Thoracic aorta (tissue), 2 donors: ENCODE measurements around the gene TSPAN5. TPM values are rescaled to one million over a fixed set of nuclear protein-coding genes. Genes with fewer than 3 reads are reported as not detected.

Experiments
- ATAC-seq: fragments of 150-250 bp; one replicate; pipeline ENCODE4 v1.8.0; 2017; ENCODE audit warnings: low read depth; ENCODE audit not compliant: insufficient number of reproducible peaks, low FRiP score
- DNase-seq: peaks from one replicate; pipeline ENCODE4 v3.0.0-alpha.2; 2020; ENCODE audit warnings: low spot score
- H3K27ac ChIP-seq, 2 donors: fragments of 200-600 bp; sonication (generic); 1 replicate in 1 of 2; 2 replicates in 1 of 2; pipeline ENCODE4 v1.5.1; 2016; ENCODE audit warnings: mild to moderate bottlenecking in 2 of 2, moderate library complexity in 2 of 2
- H3K27me3 ChIP-seq: fragments of 200-600 bp; sonication (generic); replicated peaks from 2 replicates; pipeline ENCODE4 v1.6.0; 2016; ENCODE audit warnings: mild to moderate bottlenecking; ENCODE audit not compliant: insufficient read depth
- H3K36me3 ChIP-seq: fragments of 200-600 bp; sonication (generic); one replicate; pipeline ENCODE4 v1.5.1; 2016
- H3K4me1 ChIP-seq, 2 donors: fragments of 200-600 bp; sonication (generic); 1 replicate in 1 of 2; 2 replicates in 1 of 2; pipeline versions ENCODE4 v1.5.1 to v1.6.0; 2016; ENCODE audit warnings: low read depth in 2 of 2, mild to moderate bottlenecking in 1 of 2; ENCODE audit not compliant: control insufficient read depth in 1 of 2
- H3K4me3 ChIP-seq: fragments of 200-600 bp; sonication (generic); 2 replicates; pipeline ENCODE4 v1.5.1; 2016; ENCODE audit warnings: mild to moderate bottlenecking
- H3K9me3 ChIP-seq: fragments of 200-600 bp; sonication (generic); 2 replicates; pipeline ENCODE4 v1.5.1; 2016
- CTCF ChIP-seq: fragments of 200-600 bp; sonication (generic); IDR thresholded peaks from one replicate; pipeline ENCODE4 v1.5.1; 2019; ENCODE audit warnings: antibody characterized with exemption
- total RNA-seq, 2 donors: library from RNA; depleted of rRNA; stranded (reverse); fragments of >200 nt; gene quantifications; one replicate each; pipeline versions ENCODE4 v1.1.0 to v1.2.3, GENCODE V29; 2016

Gene TSPAN5
- total RNA-seq, 2 donors from 2014 or later = 7.7 to 11.4 TPM

GRCh38 chr4:98502031-98502430 is 156.4 kb downstream of the TSPAN5 start:
- Histone ChIP-seq H3K27ac (no peak overlapping the region), H3K4me3 (no peak overlapping the region), H3K9me3 (no peaks in the 10 kb centered on the region), H3K4me1 (peaks cover 4 to 5% of the 10 kb centered on the region in 2 donors), H3K27me3 (no peaks in the 10 kb centered on the region), H3K36me3 (no peaks in the 10 kb centered on the region)
- TF ChIP-seq CTCF = no peak
- ATAC-seq (no peak), DNase-seq (no peak)

- no peaks in the 10 kb centered on the region for H3K27me3 ChIP-seq
- H3K4me1 ChIP-seq = peaks cover 4 to 5% of the 10 kb centered on the region in 2 donors
- TF ChIP-seq CTCF = no peak
- ATAC-seq (no peak), DNase-seq (no peak)
- no peaks in the 10 kb centered on the region for H3K9me3 ChIP-seq
- no peak overlapping the region for H3K4me3 ChIP-seq
- no peak overlapping the region for H3K27ac ChIP-seq
- H3K36me3 ChIP-seq = no peaks in the 10 kb centered on the region
Measured at GRCh38 chr4:98501383-98501782, 157.0 kb downstream of the TSPAN5 start.

GRCh38 chr4:98498774-98499173 is 159.6 kb downstream of the TSPAN5 start:
- no peak for DNase-seq

GRCh38 chr4:98496152-98496845 is 162.1 kb downstream of the TSPAN5 start:
- no peaks in the 10 kb centered on the region for H3K27me3 ChIP-seq
- peaks cover 0 to 9% of the 10 kb centered on the region in 2 donors for H3K4me1 ChIP-seq
- no peak overlapping the region for H3K4me3 ChIP-seq
- no peaks in the 10 kb centered on the region for H3K9me3 ChIP-seq
- ATAC-seq = no peak
- no peak for TF ChIP-seq CTCF
- H3K36me3 ChIP-seq = no peaks in the 10 kb centered on the region
- no peak overlapping the region for H3K27ac ChIP-seq
- DNase-seq = no peak

More at GRCh38 chr4:98498774-98499173, 159.6 kb downstream of the TSPAN5 start:
- Histone ChIP-seq H3K4me3 (no peak overlapping the region), H3K9me3 (no peaks in the 10 kb centered on the region), H3K27me3 (no peaks in the 10 kb centered on the region), H3K27ac (no peak overlapping the region), H3K4me1 (no peaks in the 10 kb centered on the region), H3K36me3 (no peaks in the 10 kb centered on the region)
- no peak for ATAC-seq
- TF ChIP-seq CTCF = no peak

GRCh38 chr4:98493296-98493695 is 165.1 kb downstream of the TSPAN5 start:
- H3K27me3 ChIP-seq = no peaks in the 10 kb centered on the region
- H3K9me3 ChIP-seq = no peaks in the 10 kb centered on the region
- no peak overlapping the region for H3K4me3 ChIP-seq
- H3K27ac ChIP-seq = no peak overlapping the region
- no peaks in the 10 kb centered on the region for H3K36me3 ChIP-seq
- peaks cover 0 to 9% of the 10 kb centered on the region in 2 donors for H3K4me1 ChIP-seq
- DNase-seq (no peak), ATAC-seq (no peak)
- TF ChIP-seq CTCF = no peak
